DMS79 treated with DMSO at 0.1 percent for 48 hours (cell line): Measurements from ENCODE around the gene SRD5A2.

Experiments
- DNase-seq: peaks from one replicate; lab custom pipeline; 2025; lab: John Stamatoyannopoulos, UW

The SRD5A2 gene, protein sequence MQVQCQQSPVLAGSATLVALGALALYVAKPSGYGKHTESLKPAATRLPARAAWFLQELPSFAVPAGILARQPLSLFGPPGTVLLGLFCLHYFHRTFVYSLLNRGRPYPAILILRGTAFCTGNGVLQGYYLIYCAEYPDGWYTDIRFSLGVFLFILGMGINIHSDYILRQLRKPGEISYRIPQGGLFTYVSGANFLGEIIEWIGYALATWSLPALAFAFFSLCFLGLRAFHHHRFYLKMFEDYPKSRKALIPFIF

DNA sequence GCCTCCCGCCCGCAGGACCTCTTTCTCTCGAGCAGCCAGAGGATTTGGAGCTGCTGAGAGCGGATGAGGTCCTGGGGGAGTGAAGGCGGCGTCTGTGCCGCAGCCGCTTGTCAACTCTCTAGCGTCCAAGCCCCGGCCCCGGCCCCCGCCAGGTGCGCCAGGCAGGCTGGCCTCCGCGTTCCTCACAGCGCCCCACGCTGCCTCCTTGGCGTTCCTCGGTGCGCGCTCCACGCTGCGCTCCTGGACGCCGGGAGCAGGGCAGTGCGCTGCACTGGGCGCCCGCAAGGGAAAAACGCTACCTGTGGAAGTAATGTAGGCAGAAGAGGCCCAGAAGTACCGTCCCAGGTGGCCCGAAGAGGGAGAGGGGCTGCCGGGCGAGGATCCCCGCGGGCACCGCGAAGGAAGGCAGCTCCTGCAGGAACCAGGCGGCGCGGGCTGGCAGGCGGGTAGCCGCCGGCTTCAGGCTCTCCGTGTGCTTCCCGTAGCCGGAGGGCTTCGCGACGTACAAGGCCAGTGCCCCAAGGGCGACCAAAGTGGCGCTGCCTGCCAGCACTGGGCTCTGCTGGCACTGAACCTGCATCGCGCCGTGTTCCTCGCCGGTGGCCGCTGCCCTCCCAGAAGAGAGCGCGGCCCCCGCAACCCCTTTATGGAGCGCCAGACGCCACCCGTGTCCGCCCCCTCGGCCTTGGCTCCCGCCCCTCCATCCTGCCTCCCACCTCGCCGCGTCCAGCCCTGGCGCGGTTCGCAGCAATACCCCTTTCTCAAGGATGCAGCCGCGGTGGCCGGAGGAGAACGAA is at the start of gene SRD5A2:
Gene SRD5A2, minus strand, starts transcription at position 618 of the 797 bp plus-strand sequence. Its CDS starts 38 bp downstream, at position 580.
- DNase-seq: no peak

DNA sequence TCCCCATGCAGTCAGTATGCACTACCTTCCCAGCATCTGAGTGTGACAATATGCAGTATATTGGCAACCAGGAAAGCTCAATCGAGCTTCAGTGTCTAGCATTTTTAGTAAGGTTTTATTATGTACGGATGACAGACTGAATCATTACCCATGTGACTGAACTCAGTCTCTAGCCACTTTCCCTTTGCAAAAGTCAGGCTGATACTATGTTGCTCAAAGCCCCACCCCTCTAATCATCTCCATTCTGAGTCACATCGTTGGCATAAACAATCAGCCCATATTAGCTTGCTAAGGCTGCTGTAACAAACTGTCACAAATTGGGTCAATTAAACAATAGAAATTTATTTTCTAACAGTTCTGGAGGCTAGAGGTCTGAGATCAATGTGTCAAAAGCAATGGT is 25.8 kb upstream of the SRD5A2 start:
- DNase-seq: no peak

DNA sequence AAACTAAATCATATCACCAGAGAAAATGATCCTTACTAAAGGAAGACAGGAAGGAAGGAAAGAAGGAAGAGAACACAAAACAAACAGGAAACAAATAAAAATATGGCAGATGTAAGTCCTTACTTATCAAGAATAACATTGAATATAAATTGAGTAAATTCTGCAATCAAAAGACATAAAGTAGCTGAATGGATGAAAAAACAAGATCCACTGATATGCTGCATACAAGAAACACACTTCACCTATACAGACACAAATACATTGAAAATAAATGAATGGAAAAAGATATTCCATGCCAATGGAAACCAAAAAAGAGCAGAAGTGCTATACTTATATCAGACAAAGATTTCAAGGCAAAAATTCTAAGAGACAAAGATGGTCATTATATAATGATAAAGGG is 18.0 kb upstream of the SRD5A2 start:
- no peak for DNase-seq

DNA sequence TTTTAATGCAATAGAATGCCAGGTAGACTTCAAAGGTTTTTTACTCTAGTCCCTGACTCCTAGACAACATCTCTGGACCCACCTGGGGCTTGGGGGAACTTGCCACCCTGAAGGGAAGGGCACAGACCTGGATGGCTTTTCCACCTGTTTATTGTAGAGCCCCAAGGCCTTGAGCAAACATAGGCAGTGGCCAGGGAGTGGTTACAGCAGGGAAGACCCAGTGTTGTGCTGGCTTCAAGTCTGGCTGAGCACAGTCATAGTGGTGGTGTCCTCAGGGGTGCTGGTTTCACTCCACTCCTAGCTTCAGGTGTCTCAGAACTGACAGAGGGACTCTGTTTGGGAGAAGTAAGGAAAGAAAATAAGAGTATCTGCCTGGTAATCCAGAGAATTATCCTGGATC is 5.5 kb upstream of the SRD5A2 start:
- DNase-seq: no peak

DNA sequence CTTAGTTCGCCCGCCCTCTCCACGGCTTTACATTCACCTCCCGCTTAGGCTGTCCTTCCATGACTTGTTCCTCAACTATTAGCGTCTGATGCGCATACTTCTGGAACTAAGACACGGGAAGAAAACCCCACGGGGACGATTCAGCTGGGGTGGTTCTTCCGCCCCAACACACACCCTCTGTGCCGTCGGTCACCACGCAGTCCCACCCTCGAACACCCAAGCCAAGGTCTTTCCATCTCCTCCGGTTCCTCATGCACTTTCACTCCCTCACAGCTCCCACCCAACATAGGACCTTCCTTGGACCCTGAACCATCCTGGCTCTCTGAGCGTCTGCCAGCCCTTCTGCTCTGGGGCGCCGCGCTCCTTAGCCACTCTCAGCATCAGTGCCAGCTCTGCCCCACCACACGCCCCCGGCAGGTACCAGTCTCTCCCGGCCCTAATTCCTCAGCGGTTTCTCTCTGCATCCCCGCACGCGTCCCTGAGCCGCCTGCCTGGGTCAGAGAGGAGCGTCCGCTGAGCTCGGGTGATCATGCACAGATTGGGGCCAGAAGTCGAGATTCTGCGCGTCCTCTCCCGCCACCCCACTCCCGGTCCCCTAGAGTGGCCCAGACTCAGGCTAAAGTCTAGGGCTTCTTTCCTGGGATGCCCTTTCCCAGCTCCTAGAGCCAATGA is 522 bp upstream of the SRD5A2 start:
- DNase-seq: no peak

DNA sequence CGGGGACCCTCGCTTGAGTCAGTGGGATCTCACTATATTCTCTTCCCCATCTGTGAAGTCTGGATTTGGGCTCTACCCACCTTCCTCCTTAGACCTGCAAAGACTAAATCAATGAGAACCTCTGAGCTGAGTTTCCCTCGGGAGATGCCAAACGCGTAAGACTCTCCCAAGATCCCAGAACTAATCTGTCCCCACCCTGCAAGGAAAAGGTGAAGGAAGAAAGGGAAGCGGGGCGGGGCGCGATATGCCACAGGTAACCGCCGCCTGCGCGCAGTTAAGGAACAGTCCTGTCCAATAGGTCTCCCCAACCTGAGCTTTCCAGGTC is 780 bp downstream of the SRD5A2 start:
- DNase-seq: no peak

DNA sequence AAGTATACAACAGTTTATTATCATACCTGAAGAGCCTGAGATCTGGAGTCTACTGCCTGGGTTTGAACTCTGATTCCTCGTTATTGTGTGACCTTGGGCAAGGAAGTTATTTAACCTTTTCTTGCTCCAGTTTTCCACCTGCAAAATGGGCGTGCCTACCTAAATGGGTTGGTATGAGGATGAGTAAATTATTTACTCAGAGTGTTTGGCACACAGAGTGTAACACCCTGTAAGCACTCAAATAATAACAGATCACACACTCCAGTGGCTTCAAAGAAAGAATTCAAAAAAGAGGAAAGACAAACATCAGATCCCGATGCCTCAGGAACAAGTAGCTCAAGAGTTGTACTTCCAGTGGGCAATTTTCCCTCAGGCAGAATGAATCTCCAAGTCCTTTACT is 2.4 kb downstream of the SRD5A2 start:
- DNase-seq: no peak

DNA sequence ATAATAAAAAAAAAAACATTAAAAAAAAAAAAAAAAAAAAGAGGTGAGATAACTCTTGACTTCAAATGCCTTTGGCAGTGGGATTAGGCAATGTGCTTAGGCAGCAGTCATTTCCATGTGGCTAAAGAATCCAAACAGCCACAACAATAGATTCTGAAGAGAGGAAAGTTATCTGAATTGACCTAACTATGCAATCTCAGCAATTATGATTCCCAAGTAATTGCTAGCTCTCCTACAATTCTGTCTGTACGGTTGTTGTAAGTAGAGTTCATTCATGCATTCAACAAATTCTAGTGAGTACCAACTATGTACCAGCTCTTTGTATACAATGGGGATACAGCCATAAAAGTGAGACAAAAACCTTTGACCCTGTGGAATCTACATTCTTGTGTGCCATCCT is 3.6 kb downstream of the SRD5A2 start:
- DNase-seq: no peak

DNA sequence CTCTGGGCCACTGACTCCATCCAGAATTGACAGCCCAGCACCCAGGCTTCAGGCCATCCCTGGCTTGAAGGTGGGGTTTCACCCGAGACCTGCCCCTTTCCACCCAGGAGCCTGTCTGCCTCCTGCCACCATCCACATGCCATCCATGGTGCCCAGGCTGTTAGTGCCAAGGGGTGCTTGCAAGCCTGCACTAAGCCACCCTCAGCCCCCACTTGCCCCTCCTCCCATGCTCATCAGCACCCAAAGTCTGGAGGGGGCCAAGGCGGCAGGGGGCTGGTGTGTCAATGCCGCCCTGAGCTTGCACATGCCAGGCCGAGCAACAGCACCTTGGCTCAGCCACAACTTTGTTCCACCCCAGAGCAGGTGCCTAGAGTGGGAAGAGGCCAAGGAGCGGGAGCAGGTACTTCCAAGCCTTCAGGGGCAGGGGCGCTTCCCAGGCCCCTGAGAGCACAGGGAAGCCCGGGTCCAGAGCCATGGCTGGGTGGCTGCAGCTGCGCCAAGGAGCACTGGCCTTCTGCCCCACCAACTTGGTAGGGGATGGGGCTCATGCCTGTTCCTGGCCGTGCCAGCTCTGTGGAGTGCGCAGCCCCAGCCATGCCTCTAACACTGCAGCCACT is 12.0 kb downstream of the SRD5A2 start:
- no peak for DNase-seq

DNA sequence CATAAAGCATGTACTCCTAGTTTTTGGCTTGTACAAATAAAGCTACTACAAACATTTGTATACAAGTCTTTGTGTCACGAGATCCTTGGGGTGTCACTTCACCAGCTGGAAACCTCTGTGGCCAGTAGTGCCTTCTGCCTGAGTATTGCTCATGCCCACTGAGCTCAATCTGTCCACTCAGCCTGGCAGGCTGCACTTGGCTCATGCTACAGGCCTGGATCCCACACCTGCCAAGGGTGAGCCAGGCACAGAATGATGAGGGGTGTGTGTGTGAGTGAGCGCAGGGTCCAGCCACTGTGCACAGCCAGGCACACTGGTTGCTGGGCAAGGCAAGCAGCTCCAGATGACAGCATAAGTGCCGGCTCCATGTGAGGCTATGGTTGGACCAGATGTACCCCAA is 13.1 kb downstream of the SRD5A2 start:
- no peak for DNase-seq

DNA sequence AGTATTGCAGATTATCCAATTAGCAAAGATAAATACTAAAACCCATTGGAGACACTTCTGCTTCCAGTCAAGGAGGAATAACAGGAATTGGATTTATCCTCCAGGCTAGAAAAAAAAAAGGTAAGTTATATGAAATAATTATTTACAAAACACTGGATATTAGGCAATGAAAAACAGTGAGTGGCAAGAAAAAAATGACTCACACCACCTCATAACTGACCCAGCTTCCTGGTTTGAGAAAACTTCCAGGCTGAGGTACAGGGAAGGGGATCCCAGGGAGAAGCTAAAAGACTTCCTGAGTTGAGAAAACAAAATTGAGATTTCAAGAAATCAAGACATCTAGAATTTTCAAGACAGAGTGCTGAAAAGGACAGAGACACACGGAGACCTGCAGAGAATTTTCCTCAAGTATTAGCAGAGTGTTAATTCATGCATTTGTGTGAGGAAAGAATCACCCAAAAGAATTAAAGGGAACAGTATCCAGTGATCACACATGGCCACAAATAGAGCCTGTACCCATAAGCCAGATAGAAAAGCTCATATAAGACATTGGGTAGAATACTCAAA is 17.4 kb downstream of the SRD5A2 start:
- no peak for DNase-seq

DNA sequence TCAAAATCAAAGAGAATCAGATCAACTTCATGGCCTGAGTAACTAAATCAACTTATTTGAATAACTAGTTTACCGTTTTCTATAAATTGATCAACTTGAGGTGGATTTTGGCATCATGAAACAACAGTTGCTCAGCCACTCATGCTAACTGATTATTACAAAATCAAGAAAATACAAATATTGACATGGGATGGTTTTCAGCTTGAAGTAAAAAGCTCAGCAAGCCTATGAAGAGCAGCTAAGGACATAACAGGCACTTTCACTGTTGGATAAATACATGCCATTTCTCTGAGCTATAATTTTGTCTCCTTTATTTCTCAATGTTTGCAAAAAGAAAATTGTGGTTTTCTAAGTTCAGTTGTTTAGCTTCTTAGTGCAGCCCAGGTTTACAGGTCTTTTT is 18.9 kb downstream of the SRD5A2 start:
- no peak for DNase-seq

DNA sequence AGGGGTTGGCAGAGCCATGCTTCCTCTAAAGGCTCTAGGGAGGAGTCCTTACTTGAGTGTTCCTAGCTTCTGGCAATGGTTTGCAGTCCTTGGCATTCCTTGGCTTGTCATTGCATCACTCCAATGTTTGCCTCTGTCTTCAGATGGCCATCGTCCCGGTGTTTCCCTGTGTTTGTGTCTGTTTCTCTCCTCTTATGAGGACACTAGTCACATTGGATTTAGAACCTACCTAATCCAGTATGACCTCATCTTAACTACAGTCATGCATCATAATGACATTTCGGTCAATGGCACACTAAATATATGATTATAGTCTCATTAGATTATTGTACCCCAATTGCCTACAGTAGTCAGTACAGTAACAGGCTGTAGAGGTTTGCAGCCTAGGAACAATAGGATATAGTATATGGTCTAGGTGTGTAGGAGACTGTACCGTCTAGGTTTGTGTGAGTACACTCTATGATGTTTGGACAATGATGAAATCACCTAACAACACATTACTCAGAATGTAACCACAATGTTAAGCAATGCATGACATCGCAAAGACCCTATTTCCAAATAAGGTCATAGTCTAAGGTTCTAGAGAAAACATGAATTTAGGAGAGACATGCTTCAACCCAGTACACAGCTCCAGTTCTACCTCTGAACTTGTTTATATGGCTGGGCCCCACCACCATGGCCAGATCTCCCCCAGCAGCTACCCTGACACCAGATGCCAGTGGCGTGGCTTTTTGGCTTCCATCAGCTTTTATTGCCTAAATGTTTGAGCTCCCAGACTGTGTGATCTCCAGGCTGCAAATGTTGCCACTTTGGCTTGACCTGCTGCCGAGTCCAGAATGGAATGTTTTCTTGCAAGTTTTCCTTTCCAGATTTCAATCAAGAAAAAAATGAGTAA is 22.1 kb downstream of the SRD5A2 start:
- no peak for DNase-seq

DNA sequence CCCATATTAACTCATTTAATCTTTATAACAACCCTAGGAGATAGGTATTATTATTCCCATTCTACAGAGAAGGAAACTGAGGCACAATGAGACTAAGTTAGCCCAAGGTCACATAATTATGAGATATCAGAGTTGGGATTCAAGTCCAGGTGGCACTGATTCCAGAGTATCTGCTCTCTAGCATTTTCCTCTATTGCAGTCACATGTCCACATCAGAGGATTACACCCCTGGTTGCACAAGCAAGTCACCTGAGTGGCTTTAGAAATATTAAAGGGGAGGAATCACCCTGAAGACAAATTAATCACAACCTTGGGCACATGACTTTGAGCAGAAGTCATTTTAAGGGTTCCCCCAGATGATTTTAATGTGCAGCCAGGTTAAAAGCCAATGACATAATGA is 23.8 kb downstream of the SRD5A2 start:
- no peak for DNase-seq

DNA sequence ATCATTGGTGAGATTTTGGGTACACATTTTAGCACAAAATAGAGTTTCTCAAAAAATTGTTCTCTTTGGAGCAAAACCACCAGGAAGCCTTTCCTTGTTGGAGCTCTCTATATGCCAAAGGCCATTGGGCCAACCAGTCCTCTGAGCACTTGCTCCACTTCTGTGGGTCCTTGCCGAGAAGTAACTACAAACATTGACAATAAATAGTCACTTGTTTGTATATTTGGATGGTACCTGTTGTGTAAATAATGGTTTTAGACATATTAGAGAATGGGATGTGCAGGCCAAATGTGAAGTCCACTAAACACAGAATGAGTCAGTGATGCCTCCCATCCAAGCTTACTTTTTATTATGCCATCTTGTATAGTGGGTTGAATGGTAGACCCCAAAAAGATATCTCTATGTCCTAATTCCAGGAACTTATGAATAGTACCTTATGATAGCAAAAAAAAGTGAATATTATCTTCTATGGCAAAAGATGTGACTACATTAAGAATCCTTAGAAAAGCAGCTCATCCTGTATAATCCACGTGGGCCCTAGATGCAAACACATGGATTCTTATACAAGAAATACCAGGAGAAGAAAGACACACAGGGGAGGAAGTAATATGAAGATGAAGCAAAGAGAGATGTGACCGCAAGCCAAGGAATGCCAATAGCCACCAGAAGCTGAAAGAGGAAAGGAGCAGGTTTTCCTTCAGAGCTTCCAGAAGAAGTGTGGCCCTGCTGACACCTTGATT is 24.6 kb downstream of the SRD5A2 start:
- DNase-seq: no peak

DNA sequence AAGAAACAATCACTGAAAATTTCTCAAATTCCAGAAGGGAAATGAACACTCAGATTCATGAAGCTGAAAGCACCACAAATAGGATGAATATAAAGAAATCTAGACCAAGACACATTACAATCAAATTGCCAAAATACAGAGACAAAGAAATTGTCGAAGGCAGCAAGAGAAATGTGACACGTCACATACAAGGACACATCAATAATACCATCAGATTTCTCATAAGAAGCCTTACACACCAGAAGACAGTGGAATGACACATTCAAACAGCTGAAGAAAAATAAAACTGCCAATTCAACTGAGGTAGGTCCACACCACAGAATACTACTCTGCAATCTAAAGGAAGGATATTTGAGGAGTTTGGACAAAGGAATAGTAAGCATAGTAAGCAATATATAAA is 27.4 kb downstream of the SRD5A2 start:
- DNase-seq: no peak

DNA sequence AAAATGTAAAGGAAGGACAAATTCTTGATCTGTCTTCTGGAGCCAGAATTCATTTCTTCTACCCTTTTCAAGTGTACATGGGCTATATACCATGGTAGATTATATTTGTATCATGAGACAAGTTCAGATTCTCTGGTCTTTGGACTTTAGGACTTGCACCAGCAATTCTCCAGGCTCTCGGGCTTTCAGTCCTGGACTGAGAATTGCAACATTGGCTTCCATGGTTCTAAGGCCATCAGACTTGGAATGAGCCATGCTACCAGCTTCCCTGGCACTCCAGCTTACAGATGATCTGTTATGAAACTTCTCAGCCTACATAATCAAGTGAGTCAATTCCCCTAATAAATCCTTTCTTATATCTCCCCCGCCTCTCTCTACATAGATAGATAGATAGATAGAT is 33.3 kb downstream of the SRD5A2 start:
- DNase-seq: no peak

DNA sequence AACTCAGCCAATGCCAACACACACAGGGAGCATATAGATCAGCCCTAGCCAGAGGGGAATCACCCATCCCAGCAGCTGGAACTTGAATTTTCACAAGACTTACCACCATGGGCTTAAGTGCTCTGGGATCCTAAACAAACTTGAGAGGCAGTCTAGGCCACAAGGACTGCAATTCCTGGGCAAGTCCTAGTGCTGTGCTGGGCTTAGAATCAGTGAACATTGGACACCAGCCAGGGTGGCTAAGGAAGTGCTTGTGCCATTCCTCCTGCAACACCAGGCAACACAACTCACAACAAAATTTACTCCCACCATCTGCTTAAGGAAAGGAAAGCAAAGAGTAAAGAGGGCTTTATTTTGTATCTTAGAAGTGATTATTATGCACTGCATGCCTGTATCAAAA is 38.9 kb downstream of the SRD5A2 start:
- no peak for DNase-seq

DNA sequence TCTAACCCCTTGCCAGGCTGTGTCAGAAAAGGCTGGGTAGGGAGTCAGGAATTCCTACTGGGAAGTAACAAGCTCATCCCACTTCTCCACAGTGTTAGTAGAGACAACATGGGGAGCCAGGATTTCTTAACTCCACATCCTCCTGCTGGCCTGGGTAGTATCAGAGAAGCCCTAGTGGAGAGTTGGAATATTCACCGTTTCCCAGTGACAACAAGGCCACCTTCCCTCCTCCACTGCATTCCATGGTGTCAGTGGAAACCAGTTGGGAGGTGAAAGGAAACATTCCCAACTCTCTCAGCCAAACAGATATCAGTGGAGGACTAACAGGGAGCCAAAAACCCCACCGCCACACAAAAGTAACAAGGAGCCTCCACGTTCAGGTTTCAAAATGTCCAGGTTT is 41.2 kb downstream of the SRD5A2 start:
- no peak for DNase-seq

DNA sequence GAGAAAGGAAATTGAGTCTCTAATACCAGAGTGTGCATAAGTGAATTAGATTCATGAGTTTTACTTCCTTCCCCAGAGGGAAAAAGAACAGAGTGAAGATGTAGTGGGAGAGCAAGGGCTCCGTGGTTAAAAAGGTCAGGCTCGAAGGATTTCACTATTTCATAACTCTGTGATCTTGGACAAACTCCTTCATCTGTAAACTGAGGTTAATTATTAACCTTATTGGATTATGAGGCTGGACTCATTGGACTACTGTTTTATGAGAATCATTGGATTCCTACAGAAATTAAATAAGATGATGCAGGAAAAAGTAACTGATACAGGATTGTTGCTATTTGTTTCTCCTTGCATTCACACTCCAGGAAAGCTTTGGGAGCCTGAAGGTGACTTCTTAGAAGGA is 45.0 kb downstream of the SRD5A2 start:
- no peak for DNase-seq

DNA sequence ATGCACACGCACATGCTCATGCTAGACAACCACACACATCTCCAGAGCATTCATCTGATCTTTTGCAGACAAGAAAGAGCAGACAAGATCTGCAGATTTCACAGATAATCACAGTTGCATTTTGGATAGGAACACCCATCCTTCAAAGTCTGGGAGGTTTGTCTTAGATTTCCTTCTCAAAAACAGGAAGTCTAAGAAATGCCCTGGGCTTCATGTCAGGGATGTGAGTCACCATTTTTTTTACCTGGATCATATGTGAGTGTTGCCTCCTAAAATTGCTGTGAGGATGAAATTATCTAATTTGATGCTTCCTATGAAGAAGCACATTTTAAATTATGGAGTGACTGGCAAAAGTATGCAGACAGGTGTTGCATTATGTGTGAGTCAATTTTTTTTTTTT is 46.1 kb downstream of the SRD5A2 start:
- no peak for DNase-seq
